COLO829 (cell line): Measurements from ENCODE around the gene LIME1.
A peak's percentile ranks its signal among the peaks of the same experiment; 100 is the strongest.

Source experiments
- DNase-seq: peaks from one replicate; pipeline ENCODE4 v3.0.0; 2012; ENCODE audit warnings: low spot score

The LIME1 gene

GRCh38 chr20:63737945-63738686, 1.7 kb downstream of the LIME1 start:
- no peak for DNase-seq

- DNase-seq: no peak
Measured at GRCh38 chr20:63738687-63739129, 2.2 kb downstream of the LIME1 start.

- peak; percentile 89 for DNase-seq
Measured at GRCh38 chr20:63739130-63740069, 2.9 kb downstream of the LIME1 start, which contains the start of gene SLC2A4RG. Gene SLC2A4RG (plus strand): TSS chr20:63739776. CDS start chr20:63739913, 137 bp downstream.

GRCh38 chr20:63740070-63740626, 3.7 kb downstream of the LIME1 start:
- DNase-seq: no peak

GRCh38 chr20:63740627-63741353, 4.3 kb downstream of the LIME1 start:
- DNase-seq: peak; percentile 85

GRCh38 chr20:63741354-63741675, 4.9 kb downstream of the LIME1 start:
- no peak for DNase-seq

GRCh38 chr20:63741676-63742380, 5.4 kb downstream of the LIME1 start:
- DNase-seq: no peak

- DNase-seq: no peak
Measured at GRCh38 chr20:63742381-63743024, 6.0 kb downstream of the LIME1 start.

GRCh38 chr20:63743210-63743970, 6.9 kb downstream of the LIME1 start:
- DNase-seq: no peak

- DNase-seq: no peak
Measured at GRCh38 chr20:63744158-63744557, 7.7 kb downstream of the LIME1 start.

- no peak for DNase-seq
Measured at GRCh38 chr20:63744574-63745423, 8.3 kb downstream of the LIME1 start.

- DNase-seq: no peak
Measured at GRCh38 chr20:63745424-63745805, 9.0 kb downstream of the LIME1 start.

GRCh38 chr20:63745961-63746731, 9.7 kb downstream of the LIME1 start:
- no peak for DNase-seq

- no peak for DNase-seq
Measured at GRCh38 chr20:63746751-63747315, 10.4 kb downstream of the LIME1 start.

- DNase-seq: no peak
Measured at GRCh38 chr20:63747622-63748069, 11.2 kb downstream of the LIME1 start.

- DNase-seq: no peak
Measured at GRCh38 chr20:63748070-63748933, 11.8 kb downstream of the LIME1 start.

GRCh38 chr20:63748934-63749270, 12.4 kb downstream of the LIME1 start:
- DNase-seq: no peak
